Activated naive CD8-positive, alpha-beta T cell treated with anti-CD3 and anti-CD28 coated beads, Interleukin-2, amount 50 U/mL, for 16 hours (primary cell): ENCODE data around the gene SPATA16.
"Not testable (repeated sequence)": the region's sequence is repeated elsewhere in the genome, so short reads cannot be mapped to it uniquely, and the experiment has no call there.

ENCODE experiments used
- DNase-seq: peaks from one replicate; pipeline ENCODE4 v3.0.0-alpha.2; 2020; ENCODE audit warnings: low read depth, low spot score

SPATA16 gene

GRCh38 chr3:173004681-173005080, 136.4 kb downstream of the SPATA16 start:
- DNase-seq = no peak

GRCh38 chr3:173003956-173004355, 137.1 kb downstream of the SPATA16 start:
- no peak for DNase-seq

- no peak for DNase-seq
These were observed 137.6 kb downstream of the SPATA16 start for GRCh38 chr3:173003471-173003870.

GRCh38 chr3:173001622-173002021, 139.4 kb downstream of the SPATA16 start:
- no peak for DNase-seq

- no peak for DNase-seq
These were observed 140.5 kb downstream of the SPATA16 start for GRCh38 chr3:173000553-173000952.

- DNase-seq = no peak
These were observed 147.6 kb downstream of the SPATA16 start for GRCh38 chr3:172993412-172993811.

GRCh38 chr3:172991424-172991996, 149.5 kb downstream of the SPATA16 start:
- DNase-seq = no peak

- DNase-seq = no peak
These were observed 151.7 kb downstream of the SPATA16 start for GRCh38 chr3:172989373-172989772.

GRCh38 chr3:172987273-172987672, 153.8 kb downstream of the SPATA16 start:
- DNase-seq = no peak

- DNase-seq = no peak
These were observed 156.1 kb downstream of the SPATA16 start for GRCh38 chr3:172984914-172985313.

GRCh38 chr3:172982736-172983364, 158.2 kb downstream of the SPATA16 start:
- no peak for DNase-seq

GRCh38 chr3:172981407-172981983, 159.5 kb downstream of the SPATA16 start:
- DNase-seq = no peak

- DNase-seq = no peak
These were observed 160.2 kb downstream of the SPATA16 start for GRCh38 chr3:172980849-172981248.

GRCh38 chr3:172977696-172978095, 163.3 kb downstream of the SPATA16 start:
- DNase-seq = no peak

- no peak for DNase-seq
These were observed 166.1 kb downstream of the SPATA16 start for GRCh38 chr3:172974969-172975368.

GRCh38 chr3:172973799-172974198, 167.2 kb downstream of the SPATA16 start:
- no peak for DNase-seq

GRCh38 chr3:172972717-172973116, 168.3 kb downstream of the SPATA16 start:
- no peak for DNase-seq

GRCh38 chr3:172972067-172972466, 169.0 kb downstream of the SPATA16 start:
- no peak for DNase-seq

- no peak for DNase-seq
These were observed 172.4 kb downstream of the SPATA16 start for GRCh38 chr3:172968646-172969045.

- DNase-seq = no peak
These were observed 175.8 kb downstream of the SPATA16 start for GRCh38 chr3:172965256-172965655.

GRCh38 chr3:172960626-172961182, 180.3 kb downstream of the SPATA16 start:
- DNase-seq = not testable (repeated sequence)

GRCh38 chr3:172958565-172958964, 182.5 kb downstream of the SPATA16 start:
- no peak for DNase-seq

GRCh38 chr3:172953571-172953970, 187.5 kb downstream of the SPATA16 start:
- DNase-seq = no peak
